Liver (tissue), 3 donors: Measurements from ENCODE around the gene ATP2A3.

Experiments
- ATF3 ChIP-seq: IDR thresholded peaks from 2 replicates; pipeline ENCODE4 v1.6.1; 2016; ENCODE audit warnings: antibody characterized with exemption
- CTCF ChIP-seq: fragments of 150-350 bp; IDR thresholded peaks from 2 replicates; pipeline ENCODE4 v1.5.1; 2017; ENCODE audit warnings: improper control_type of control experiment, low read depth, low read length; ENCODE audit not compliant: missing input control
- EGR1 ChIP-seq, 2 donors: IDR thresholded peaks; 2 replicates each; pipeline ENCODE4 v1.6.1; 2016 to 2018; ENCODE audit warnings: antibody characterized with exemption in 2 of 2, low read depth in 2 of 2
- GABPA ChIP-seq, 2 donors: IDR thresholded peaks in 1 of 2; conservative IDR thresholded peaks in 1 of 2; 2 replicates each; pipeline ENCODE4 v1.6.1; 2016; ENCODE audit warnings: antibody characterized with exemption in 2 of 2, mild to moderate bottlenecking in 1 of 2, moderate library complexity in 1 of 2
- JUND ChIP-seq, 2 donors: IDR thresholded peaks; 2 replicates each; pipeline ENCODE4 v1.6.1; 2016; ENCODE audit warnings: antibody characterized with exemption in 2 of 2
- MAX ChIP-seq: IDR thresholded peaks from 2 replicates; pipeline ENCODE4 v1.6.1; 2016; ENCODE audit warnings: antibody characterized with exemption
- RAD21 ChIP-seq, 2 donors: IDR thresholded peaks; 2 replicates each; pipeline ENCODE4 v1.6.1; 2016; ENCODE audit warnings: antibody characterized with exemption in 2 of 2, mild to moderate bottlenecking in 2 of 2
- REST ChIP-seq: IDR thresholded peaks from 2 replicates; pipeline ENCODE4 v1.6.1; 2016; ENCODE audit warnings: antibody characterized with exemption, mild to moderate bottlenecking
- RXRA ChIP-seq, 2 donors: IDR thresholded peaks; 2 replicates each; pipeline ENCODE4 v1.6.1; 2017 to 2018; ENCODE audit warnings: antibody characterized with exemption in 2 of 2, mild to moderate bottlenecking in 1 of 2
- SP1 ChIP-seq: IDR thresholded peaks from 2 replicates; pipeline ENCODE4 v1.6.1; 2018; ENCODE audit warnings: antibody characterized with exemption, mild to moderate bottlenecking
- YY1 ChIP-seq: IDR thresholded peaks from 2 replicates; pipeline ENCODE4 v1.6.1; 2016; ENCODE audit warnings: antibody characterized with exemption, mild to moderate bottlenecking
- ZBTB33 ChIP-seq: IDR thresholded peaks from 2 replicates; pipeline ENCODE4 v1.6.1; 2016; ENCODE audit warnings: antibody characterized with exemption
- donor health status: healthy.
- donor health status: healthy.

GRCh38 chr17:3922765-3923164 is 41.5 kb downstream of the ATP2A3 start:
- no peak for TF ChIP-seq CTCF
- TF ChIP-seq REST: no peak
- TF ChIP-seq ATF3: no peak
- no peak for TF ChIP-seq ZBTB33
- no peak for TF ChIP-seq MAX
- no peak for TF ChIP-seq SP1
- no peak for TF ChIP-seq YY1
- TF ChIP-seq JUND (IDR thresholded peaks at IDR 0.05): no peak
- no peak for TF ChIP-seq RAD21 (IDR thresholded peaks at IDR 0.05)
- TF ChIP-seq GABPA (IDR thresholded peaks at IDR 0.05 in 1 of 2, conservative IDR thresholded peaks at IDR 0.05 in 1 of 2): no peak
- no peak for TF ChIP-seq EGR1 (IDR thresholded peaks at IDR 0.05; ENCODE audit: low read depth in 2 of 2)
- no peak for TF ChIP-seq RXRA (IDR thresholded peaks at IDR 0.05)
